Hematopoietic multipotent progenitor cell treated with erythropoietin and hydrocortisone succinate and interleukin-3 and kit ligand, for 8 days (in vitro differentiated cells): ENCODE data around the gene GTSE1.
"Not testable (repeated sequence)": the region's sequence is repeated elsewhere in the genome, so short reads cannot be mapped to it uniquely, and the experiment has no call there.

Source experiments
- DNase-seq: peaks from one replicate; pipeline ENCODE4 v3.0.0-alpha.2; 2015

The GTSE1 gene

GRCh38 chr22:46295277-46295971 lies 1.2 kb upstream of the GTSE1 start:
- DNase-seq = peak; percentile 28

- peak; percentile 37 for DNase-seq
Measured at GRCh38 chr22:46297151-46297812, 612 bp downstream of the GTSE1 start.

GRCh38 chr22:46299101-46299500 lies 2.4 kb downstream of the GTSE1 start:
- no peak for DNase-seq

- no peak for DNase-seq
Measured at GRCh38 chr22:46300491-46300890, 3.8 kb downstream of the GTSE1 start.

GRCh38 chr22:46303347-46303965 lies 6.8 kb downstream of the GTSE1 start:
- DNase-seq = no peak

GRCh38 chr22:46308283-46308988 lies 11.8 kb downstream of the GTSE1 start:
- DNase-seq = no peak

GRCh38 chr22:46309526-46310085 lies 12.9 kb downstream of the GTSE1 start:
- DNase-seq = no peak

- no peak for DNase-seq
Measured at GRCh38 chr22:46312056-46312455, 15.4 kb downstream of the GTSE1 start.

- DNase-seq = not testable (repeated sequence)
Measured at GRCh38 chr22:46312848-46313247, 16.2 kb downstream of the GTSE1 start.

GRCh38 chr22:46315976-46316375 lies 19.3 kb downstream of the GTSE1 start:
- no peak for DNase-seq

- DNase-seq = no peak
Measured at GRCh38 chr22:46317646-46318045, 21.0 kb downstream of the GTSE1 start.

- DNase-seq = no peak
Measured at GRCh38 chr22:46318576-46318975, 21.9 kb downstream of the GTSE1 start.

- no peak for DNase-seq
Measured at GRCh38 chr22:46319319-46319718, 22.6 kb downstream of the GTSE1 start.

GRCh38 chr22:46320166-46320710 lies 23.6 kb downstream of the GTSE1 start:
- no peak for DNase-seq

GRCh38 chr22:46320716-46321386 lies 24.2 kb downstream of the GTSE1 start:
- no peak for DNase-seq

- no peak for DNase-seq
Measured at GRCh38 chr22:46322711-46323110, 26.0 kb downstream of the GTSE1 start.

GRCh38 chr22:46323162-46323561 lies 26.5 kb downstream of the GTSE1 start:
- DNase-seq = no peak

GRCh38 chr22:46326066-46326680 lies 29.5 kb downstream of the GTSE1 start:
- no peak for DNase-seq

GRCh38 chr22:46327691-46328465 lies 31.2 kb downstream of the GTSE1 start:
- no peak for DNase-seq

- no peak for DNase-seq
Measured at GRCh38 chr22:46328797-46329196, 32.1 kb downstream of the GTSE1 start.

GRCh38 chr22:46329616-46330015 lies 32.9 kb downstream of the GTSE1 start:
- no peak for DNase-seq
